Left hindlimb (tissue), 1 donor: Measurements from ENCODE around the gene ACBD5.

ENCODE experiments used
- DNase-seq: peaks from one replicate; pipeline ENCODE4 v3.0.0-alpha.2; 2018

Gene ACBD5

GRCh38 chr10:27150261-27150660 lies 90.3 kb downstream of the ACBD5 start:
- DNase-seq, result no peak

DNA sequence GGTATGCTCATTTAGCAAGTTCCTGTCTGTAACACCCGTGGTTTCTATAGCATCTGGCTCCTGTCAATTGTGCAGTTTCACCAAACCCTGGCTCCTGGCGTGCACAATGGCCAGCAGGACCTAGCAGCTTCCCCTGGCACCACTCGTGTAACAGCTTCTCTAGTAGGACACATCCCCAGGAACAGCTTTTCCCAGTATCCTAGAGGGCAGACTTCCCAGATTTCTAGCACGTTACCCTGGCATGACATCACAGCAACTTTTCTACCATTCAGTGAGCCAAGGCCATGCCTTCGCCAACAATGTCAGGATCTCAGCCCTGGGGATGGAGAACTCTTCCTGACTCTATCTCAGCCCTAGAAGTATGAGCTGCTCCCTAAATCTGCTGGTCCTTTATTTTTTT lies 92.9 kb downstream of the ACBD5 start:
- no peak for DNase-seq

DNA sequence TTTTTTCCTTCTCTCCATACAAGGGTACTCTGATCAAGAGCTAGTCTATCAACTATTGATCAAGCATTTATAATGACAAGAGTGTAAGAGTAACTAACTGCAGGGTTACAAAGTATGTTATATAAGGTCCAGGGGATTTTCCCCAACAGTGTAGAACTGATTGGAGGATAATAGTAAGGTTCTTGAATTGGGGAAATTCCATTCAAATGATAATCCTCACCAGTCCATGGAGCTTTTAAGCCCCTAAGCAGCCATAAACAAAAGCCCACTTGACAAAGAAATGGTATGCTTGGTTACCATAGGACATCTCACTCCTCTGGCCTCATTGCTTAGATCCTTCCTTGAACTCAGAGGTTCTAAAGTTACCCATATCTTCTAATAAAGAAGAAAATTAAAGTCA lies 94.7 kb downstream of the ACBD5 start:
- DNase-seq, result no peak
